CMK (cell line): ENCODE measurements around the gene CELF1.
"Not testable (repeated sequence)": the region's sequence is repeated elsewhere in the genome, so short reads cannot be mapped to it uniquely, and the experiment has no call there.

ENCODE experiments used
- DNase-seq: peaks from one replicate; pipeline ENCODE4 v3.0.0-alpha.2; 2010; ENCODE audit warnings: low read depth

The CELF1 gene

DNA sequence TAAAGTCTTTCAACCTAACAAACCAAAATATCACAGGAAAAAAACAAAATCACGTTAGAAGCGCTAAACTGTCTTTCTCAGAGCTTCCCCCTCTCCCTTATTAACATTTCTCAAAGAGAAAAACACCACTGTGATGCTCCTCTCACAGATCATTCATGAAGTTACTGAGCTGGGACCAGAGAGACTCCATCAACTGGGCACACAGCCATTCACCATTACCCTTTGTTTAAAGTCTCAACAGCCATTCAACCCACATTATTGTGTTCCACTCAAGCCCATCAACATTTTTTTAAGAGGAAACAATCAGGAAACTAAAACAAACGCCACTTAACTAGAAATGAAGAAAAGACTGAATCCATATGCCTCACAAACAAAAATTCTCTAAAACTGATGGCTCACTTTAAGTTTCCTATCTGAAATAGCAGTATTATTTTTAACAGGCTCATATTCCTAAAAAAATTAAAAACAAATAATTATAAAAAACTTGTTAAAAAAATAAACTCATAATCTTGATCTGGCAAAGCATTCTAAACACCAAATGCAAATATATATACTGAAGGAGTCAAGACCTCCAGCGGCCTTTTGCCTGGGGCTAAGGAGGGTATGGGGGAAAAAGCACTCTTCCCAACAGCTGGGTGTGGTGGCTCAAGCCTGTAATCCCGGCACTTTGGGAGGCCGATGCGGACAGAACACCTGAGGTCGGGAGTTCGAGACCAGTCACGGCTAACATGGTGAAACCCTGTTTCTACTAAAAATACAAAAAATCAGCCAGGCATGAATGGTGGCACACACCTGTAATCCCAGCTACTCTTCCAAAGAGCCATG, 14.0 kb downstream of the CELF1 start:
- DNase-seq = no peak

DNA sequence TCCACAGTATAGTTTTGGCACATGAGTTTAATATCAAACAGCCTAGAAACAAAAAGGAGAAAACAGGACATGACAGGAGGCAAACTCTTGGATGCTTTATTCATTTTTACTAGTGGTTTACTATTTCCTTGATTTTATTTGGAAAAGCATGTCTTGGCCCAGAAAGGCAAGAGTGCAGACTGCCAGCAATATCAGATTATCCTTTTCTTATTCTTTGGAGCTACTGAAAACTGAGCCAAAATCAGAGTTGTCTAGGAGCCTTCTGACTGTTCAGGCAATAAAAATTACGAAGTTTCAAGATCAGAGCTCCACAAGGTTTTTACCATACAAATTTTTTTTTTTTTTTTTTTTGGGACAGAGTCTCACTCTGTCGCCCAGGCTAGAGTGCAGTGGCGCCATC, 16.0 kb downstream of the CELF1 start:
- DNase-seq = no peak

DNA sequence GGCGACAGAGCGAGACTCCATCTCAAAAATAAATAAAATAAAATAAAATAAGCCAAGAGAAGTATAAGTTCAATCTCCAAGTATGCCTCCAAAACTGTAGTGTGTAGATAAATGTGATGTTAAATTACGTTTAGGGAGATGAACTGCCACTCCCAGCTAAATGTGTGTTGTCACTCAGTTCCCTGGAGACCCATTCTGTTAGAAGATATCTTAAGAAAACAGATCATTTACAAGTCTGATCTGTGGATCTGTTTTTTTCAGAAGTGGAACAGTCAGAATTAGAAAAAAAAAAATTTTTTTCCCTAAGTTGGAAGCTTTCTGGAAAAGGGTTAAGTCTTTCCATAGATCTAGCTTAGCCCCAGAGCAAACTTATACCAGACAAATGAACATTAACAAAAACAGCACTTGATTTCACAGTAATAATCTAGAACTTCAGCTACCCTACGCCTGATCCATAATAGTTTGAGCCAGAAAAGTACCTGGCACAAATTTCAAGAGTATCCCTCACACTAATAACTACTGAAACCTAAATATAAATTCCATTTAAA, 18.2 kb downstream of the CELF1 start:
- no peak for DNase-seq

DNA sequence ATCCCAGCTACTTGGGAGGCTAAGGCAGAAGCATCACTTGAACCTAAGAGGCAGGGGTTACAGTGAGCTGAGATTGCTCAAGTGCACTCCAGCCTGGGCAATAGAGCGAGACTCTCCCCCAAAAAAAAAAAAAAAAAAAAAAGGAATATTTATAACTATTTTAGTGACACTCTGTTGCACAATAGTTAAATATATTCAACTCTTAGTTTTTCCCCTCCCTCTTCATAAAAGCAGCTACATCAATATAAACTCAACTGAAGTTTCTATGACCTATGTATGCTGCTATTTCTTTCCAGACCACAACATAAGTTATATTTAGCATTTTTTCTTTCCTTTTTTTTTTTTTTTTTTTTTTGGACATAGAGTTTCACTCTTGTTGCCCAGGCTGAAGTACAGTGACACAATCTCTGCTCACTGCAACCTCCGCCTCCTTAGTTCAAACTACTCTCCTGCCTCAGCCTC, 19.2 kb downstream of the CELF1 start:
- no peak for DNase-seq

DNA sequence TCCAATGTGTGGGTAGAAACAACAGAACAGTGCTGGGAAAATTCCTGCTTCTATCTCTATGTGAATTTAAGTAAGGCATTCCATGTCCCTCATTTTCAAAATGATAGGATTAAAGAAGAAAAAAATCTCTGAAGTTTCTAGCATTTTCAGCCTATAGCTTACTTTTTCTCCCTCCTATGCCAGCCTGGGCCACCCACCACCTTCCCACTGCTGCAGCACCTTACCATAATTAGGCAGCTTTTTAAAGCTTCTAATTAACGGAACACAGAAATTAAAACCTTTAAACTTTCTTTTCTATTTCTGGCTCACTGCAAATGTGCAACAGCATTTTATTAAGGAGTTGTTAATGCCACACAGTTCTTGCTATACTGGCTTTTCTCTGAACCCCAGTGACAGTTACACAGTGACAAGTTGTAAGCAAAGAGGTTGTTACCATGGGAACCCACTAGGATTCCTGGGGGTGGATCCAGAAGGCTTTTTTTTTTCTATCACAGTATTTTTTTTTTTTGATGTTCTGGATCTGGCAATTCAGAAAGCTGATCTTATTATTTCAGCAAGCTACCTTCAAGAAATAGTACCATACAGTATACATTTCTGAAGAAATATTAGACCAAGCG, 20.2 kb downstream of the CELF1 start:
- DNase-seq = no peak

DNA sequence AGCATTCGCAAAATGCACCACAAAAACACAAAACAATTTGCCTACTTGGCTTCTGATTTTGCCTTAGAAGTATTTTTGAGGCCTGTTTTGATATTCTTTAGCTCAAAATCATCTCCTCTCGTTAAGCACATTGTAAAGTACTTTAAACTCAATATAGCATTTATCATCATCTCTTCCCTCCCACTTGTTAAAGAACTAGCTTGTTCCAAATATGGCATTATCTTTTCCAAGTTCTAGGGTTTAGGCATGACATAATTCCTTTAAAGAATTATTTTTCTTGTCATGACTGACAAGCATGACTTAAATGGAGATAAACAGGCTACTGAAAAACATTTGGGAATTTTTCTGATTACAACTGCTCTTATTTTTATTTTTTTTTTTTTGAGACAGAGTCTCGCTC, 21.3 kb downstream of the CELF1 start:
- no peak for DNase-seq

DNA sequence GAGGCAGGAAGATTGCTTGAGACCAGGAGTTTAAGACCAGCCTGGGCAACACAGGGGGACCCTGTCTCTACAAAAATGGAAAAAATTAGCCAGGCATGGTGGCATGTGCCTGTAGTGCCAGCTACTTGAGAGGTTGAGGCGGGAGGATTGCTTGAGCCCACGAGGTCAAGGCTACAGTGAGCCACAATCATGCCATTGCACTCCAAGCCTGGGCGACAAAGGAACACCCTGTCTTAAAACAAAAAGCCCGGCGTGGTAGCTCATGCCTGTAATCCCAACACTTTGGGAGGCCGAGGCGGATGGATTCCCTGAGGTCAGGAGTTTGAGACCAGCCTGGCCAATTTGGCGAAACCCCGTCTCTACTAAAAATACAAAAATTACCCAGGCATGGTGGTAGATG, 22.2 kb downstream of the CELF1 start:
- not testable (repeated sequence) for DNase-seq

DNA sequence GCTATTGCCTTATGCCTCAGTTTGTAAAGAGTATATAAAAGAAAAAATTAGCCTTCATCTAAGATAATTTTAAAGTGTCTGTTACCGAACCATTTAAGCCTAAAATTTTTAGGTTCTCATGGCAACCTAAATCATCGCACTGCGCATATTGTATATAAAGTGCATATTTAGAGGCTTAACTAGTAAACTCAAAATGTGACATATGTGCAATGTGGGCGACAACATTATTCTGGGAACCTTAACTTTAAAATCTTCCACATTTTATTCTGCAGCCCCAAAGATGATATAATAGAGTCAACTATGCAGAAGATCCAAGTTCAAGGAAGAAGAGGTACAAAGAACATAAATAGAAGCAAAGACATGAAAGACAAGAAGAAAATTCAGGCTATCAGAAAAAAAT, 23.0 kb downstream of the CELF1 start:
- no peak for DNase-seq

DNA sequence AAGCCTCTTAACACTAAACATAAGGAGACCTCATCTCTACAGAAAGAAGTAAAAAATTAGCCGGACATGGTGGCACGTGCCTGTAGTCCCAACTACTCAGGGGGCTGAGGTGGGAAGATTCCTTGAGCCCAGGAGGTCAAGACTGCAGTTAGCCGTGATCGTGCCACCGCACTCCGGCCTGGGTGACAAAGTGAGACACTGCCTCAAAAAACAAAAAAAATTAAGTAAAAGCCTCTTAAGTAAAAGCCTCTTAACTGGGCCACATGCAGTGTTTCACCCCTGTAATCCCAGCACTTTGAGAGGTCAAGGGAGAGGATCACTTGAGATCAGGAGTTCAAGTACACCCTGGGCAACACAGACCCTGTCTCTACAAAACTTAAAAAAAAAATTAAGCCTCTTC, 25.7 kb downstream of the CELF1 start:
- no peak for DNase-seq

DNA sequence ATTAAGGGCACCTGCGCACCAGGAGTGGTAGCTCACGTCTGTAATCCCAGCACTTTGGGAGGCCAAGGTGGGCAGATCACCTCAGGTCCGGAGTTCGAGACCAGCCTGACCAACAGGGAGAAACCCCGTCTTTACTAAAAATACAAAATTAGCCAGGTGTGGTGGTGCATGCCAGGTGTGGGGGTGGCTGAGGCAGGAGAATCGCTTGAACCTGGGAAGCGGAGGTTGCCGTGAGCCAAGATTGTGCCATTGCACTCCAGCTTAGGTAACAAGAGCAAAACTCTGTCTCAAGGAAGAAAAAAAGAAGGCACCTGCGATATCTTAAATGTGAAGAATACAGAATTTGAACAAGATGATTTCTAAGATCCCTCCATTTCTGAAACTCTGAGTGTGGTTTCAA, 26.9 kb downstream of the CELF1 start:
- DNase-seq = not testable (repeated sequence)

DNA sequence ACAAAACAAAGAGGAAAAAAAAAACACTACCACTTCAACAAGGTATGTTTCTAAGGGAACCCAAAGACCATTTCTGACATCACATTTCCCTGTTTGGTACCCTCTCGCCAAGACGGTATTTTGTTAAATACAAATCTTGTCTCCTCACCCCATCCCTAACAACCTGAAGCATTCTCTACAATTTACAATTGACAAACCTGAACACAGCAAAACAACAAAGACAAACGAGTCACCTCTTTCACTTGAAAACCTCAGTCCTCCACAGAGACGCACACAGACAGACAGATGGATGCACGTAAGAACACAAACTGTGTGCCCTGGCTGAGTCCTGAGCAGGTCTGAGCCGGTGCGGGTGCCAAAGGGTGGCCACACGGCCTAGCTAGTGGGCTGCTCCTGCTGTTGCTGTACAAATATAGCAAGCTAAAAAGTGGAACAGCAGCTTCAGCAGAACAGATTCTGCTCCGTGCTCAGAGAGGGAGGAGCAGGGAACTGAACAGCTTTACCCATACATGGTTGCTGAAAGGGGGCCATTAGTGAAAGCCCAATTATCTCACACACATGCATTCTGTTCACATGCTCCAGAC, 28.5 kb downstream of the CELF1 start:
- DNase-seq = no peak

DNA sequence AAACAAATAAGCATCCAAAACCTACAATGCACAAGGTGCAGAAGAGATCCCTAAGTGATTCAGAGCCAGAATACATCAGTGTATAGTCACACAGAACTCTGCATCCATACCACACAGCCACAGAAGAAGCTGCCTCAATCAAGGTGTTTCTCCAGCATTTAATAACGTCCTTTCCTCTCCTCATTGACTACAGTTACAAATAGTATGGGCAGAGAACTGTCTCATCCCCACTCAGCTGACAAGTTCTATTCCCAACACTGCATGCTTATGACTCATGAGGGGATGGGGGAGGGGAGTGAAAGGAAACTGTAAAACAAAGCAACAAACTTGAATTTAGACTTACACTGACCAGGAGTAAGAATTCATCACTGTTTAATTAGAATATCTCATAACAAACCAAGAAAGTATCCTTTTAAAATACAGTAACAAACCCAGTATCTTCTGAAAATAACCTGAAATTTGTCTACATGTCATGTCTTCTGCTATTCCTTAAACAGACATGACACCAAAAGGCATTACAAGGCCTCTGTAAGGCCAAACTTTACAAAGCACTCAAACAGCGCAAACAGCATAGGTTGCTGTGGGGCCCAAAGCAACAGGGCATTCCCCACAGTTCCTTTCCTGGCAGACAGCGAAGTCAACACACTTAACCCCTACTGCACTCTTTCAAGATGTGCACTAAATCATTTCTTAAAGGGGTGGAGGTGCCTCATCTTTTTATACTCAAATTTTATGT, 29.3 kb downstream of the CELF1 start:
- no peak for DNase-seq

DNA sequence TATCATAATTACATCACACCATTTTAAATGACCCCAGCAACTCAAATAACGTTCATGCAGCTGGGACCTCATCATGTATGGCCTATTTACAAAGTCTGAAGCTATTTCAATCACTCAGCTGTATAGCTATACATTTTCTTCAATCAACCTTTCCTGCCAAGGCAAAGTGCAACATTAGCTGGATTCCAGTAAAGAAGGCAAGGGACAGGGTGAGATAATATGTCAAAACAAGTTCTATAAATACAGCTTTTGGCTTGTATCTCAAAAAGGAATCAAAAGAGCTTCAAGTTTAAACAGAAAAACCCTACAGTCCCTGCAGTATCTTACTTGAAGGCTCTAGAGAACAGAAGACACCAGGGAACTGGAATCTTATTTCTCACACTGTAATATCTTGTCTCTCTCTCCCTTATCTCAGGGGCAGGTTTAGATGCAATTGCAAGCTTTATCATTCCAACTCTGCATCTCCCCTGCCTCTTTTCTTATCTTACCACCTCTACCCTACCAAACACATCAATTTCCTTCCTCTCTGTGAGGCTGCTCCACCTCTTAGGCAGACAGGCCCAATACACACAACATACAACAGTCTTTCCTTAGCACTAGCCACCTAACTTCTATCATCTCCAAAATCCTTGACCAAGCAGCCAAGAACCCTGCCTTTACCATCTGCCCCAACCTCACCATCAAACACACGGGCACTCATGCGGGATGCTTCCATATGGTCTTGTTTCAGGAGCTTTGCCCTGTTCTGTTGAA, 34.5 kb downstream of the CELF1 start:
- DNase-seq = peak; percentile 18

DNA sequence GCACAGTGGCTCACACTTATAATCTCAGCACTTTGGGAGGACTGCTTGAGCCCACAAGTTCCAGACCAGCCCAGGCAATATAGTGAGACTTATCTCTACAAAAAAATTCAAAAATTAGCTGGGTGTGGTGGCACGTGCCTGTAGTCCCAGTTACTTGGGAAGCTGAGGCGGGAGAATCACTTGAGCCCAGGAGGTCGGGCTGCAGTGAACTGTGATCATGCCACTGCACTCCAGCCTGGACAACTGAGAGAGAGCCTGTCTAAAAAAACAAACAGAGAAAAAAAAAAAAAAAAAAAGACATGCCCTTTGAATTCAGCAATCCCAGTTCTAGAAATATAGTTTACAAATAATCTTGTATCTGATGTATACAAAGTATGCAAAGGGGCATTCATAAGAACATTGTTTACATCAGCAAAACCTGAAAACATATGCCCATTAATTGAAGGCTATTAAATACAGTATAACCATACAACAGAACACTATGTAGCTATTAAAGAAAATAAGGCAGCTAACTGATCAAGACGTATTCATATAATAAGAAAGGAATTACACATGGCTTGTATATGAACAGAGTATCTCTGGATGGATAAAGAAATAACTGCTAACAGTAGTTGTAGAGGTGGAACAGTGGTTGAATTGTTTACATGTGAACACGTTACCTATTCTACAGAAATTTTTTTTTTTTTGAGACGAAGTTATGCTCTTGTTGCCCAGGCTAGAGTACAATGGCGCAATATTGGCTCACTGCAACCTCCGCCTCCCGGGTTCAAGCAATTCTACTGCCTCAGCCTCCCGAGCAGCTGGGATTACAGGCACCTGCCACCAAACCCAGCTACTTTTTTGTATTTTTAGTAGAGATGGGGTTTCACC, 35.7 kb downstream of the CELF1 start:
- DNase-seq = no peak

DNA sequence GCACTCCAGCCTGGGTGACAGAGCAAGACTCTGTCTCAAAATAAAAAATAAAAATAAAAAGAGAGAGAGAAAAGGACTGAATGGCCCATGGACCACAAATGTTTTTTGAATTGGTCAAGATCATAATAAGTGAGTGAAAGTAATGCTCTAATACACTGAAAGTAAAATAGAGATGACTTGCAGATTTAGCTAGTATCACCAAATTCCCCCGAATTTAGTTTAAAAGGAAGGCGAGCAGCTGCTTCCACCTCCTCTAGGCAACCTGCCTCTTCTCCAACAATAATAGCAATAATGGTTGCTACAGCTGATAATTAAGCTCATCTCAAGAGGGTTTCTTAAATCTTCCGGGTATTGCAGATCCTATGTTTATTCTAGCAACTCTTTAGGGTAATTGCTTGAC, 36.8 kb downstream of the CELF1 start:
- no peak for DNase-seq

DNA sequence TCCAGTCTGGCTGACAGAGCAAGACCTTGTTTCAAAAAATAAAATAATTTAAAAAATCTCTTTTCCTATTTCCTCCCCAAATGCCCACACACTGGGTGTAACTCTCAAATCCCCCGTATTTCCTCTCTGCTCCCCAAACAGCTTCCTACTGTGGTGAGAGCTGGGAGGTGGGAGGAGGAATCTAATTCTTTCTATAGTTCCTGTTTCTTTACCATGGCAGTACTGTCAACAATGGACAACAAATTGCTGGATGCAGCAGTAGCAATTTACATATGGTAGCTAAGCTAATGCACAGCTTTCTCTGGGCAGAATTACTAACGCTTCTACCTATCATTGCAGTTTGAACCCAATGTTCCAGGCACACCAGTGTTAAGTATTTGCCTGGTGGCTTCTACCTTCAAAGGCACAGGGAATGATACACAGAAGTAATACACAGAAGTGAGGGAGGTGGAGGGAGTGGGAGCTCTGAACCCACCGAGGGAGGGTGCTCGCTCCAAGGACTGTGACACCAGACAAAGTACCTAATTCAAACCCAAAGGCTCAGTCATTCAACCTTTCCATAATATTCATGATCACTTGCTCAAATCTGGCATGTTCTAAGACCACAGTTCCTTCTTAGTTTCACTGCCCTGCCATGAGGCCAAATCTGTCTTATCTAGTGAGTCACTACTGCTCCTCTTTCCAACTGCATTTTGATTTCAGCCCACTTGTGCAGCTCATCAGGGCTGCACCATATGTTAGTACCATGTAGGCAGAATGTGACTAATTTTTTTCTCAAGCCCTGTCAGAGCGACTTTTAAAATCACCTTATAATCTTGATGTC, 37.9 kb downstream of the CELF1 start:
- DNase-seq = no peak

DNA sequence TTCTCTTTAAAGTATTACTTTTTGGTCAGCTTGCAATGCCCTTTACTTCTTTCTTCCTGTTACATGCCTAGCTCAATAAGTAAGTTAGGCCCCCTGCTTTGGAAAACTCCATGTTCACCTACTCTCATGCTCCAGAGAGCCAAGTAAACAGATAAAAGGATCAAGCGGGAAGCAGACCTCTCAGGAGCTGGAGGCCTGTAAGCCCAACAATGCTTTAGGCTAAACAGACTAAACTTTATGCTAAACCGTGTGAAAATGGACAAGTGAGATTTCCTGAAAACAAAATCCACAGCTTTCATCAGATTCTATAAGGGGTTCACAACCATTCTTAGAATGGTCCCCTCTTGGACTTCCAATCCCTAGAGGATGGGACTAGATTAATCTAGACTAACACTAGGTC, 40.2 kb downstream of the CELF1 start:
- DNase-seq = no peak

DNA sequence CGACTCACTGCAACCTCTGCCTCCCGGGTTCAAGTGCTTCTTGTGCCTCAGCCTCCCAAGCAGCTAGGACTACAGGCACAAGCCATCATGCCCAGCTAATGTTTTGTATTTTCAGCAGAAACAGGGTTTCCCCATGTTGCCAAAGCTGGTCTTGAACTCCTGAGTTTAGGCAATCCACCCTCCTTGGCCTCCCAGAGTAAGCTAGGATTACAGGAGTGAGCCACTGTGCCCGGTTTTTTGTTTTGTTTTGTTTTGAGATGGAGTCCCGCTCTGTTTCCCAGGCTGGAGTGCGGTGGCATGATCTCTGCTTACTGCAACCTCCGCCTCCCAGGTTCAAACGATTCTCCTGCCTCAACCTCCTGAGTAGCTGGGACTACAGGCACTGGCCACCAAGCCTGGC, 41.0 kb downstream of the CELF1 start:
- no peak for DNase-seq

DNA sequence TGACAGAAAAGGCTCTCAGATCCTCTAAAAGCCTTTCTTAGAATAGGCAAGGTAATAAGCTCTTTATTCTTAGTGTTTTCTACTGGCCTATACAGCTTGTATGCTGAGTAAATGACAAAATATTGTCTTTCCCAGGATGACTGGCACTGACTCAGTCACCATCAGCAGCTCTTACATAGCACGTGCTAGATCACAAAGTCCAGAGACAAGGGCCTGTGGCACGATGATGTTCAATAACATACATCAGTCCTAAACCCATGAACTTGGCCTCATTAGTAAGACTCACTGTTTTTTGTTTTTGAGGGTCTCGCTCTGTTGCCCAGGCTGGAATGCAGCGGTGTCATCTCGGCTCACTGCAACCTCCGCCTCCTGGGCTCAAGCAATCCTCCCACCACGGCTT, 42.7 kb downstream of the CELF1 start:
- no peak for DNase-seq

DNA sequence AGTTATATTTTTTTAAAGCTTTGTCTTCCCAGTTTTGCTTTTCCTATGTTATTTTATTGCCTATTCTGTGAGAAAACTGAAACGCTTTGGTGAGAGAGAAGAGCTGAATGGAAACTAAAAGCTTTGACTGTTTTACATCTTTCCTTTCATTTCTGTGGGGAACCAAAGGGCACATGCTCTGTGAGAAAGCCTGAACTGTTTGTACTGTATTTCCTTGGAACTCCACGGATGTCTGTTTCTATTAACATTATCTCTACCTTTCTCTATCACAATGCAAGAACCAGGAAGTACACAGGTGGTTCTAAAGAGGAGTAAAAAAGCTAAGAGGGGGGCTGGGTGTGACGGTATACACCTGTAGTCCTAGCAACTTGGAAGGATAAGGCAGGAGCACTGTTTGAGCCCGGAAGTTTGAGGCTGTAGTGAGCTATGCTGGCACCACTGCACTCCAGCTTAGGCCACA, 43.8 kb downstream of the CELF1 start:
- no peak for DNase-seq
